CD4-positive, alpha-beta T cell (primary cell): Measurements from ENCODE around the gene RAB14. TPM values are rescaled to one million over a fixed set of nuclear protein-coding genes. Genes with fewer than 3 reads are reported as not detected.

ENCODE experiments used
- ATAC-seq: fragments of 200-7000 bp; cut with Tn5 transposase; one replicate; pipeline ENCODE4 v1.10.0; 2022; ENCODE audit warnings: mild to moderate bottlenecking; ENCODE audit not compliant: poor library complexity
- CTCF ChIA-PET: fragments of 350-600 bp; sonication (Branson Sonifier 250); formaldehyde crosslinking; loops from one replicate; lab custom pipeline; 2021; ENCODE audit warnings: antibody characterized with exemption, inconsistent platforms; lab: Charles Lee
- POLR2A ChIA-PET: fragments of 350-600 bp; sonication (Branson Sonifier 250); formaldehyde crosslinking; loops from one replicate; lab custom pipeline; 2021; ENCODE audit warnings: antibody characterized with exemption, inconsistent platforms; lab: Charles Lee
- DNase-seq, 14 experiments: peaks; one replicate each; pipeline ENCODE4 v3.0.0-alpha.2; 2013 to 2020; ENCODE audit warnings: mixed read lengths in 2 of 14
- H3K27ac ChIP-seq, 2 donors: one replicate each; pipeline versions ENCODE4 v1.5.1 to v1.7.0; 2013; ENCODE audit warnings: low read length in 2 of 2, low read depth in 1 of 2, mild to moderate bottlenecking in 1 of 2
- H3K27me3 ChIP-seq, 2 experiments: 1 replicate in 1 of 2; 2 replicates in 1 of 2; pipeline versions ENCODE4 v1.6.1 to v1.7.0; 2013; ENCODE audit warnings: low read length in 2 of 2, control low read depth in 1 of 2, mild to moderate bottlenecking in 1 of 2, moderate library complexity in 1 of 2; ENCODE audit not compliant: insufficient read depth in 2 of 2, control insufficient read depth in 1 of 2
- H3K36me3 ChIP-seq: one replicate; pipeline ENCODE4 v1.6.1; 2013; ENCODE audit warnings: low read length, control low read depth; ENCODE audit not compliant: insufficient read depth
- H3K4me1 ChIP-seq: one replicate; pipeline ENCODE4 v1.6.1; 2013; ENCODE audit warnings: low read length, control low read depth; ENCODE audit not compliant: insufficient read depth
- H3K4me3 ChIP-seq: one replicate; pipeline ENCODE4 v1.5.1; 2013; ENCODE audit warnings: mild to moderate bottlenecking, low read length, moderate library complexity
- H3K9me3 ChIP-seq, 2 experiments: 1 replicate in 1 of 2; 2 replicates in 1 of 2; pipeline versions ENCODE4 v1.6.1 to v1.7.0; 2013; ENCODE audit warnings: low read length in 2 of 2, mild to moderate bottlenecking in 2 of 2, control low read depth in 1 of 2, moderate library complexity in 1 of 2; ENCODE audit not compliant: control insufficient read depth in 1 of 2, insufficient read depth in 1 of 2
- H3K27ac Mint-ChIP-seq: one replicate; pipeline ENCODE4 v1.8.0; 2020; ENCODE audit warnings: mixed read lengths
- H3K27me3 Mint-ChIP-seq: one replicate; pipeline ENCODE4 v1.8.0; 2021; ENCODE audit warnings: mixed read lengths
- H3K36me3 Mint-ChIP-seq: one replicate; pipeline ENCODE4 v1.8.0; 2021; ENCODE audit warnings: low read depth, mixed read lengths
- H3K4me1 Mint-ChIP-seq: one replicate; pipeline ENCODE4 v1.8.0; 2021; ENCODE audit warnings: low read depth, mixed read lengths
- H3K4me3 Mint-ChIP-seq: one replicate; pipeline ENCODE4 v1.8.0; 2020; ENCODE audit warnings: mild to moderate bottlenecking, mixed read lengths
- H3K9me3 Mint-ChIP-seq: one replicate; pipeline ENCODE4 v1.8.0; 2020; ENCODE audit warnings: mixed read lengths
- CTCF ChIP-seq: fragments of 200-600 bp; IDR thresholded peaks from one replicate; pipeline ENCODE4 v1.8.0; 2022; ENCODE audit warnings: antibody characterized with exemption, mild to moderate bottlenecking
- intact Hi-C, 2 experiments: fragments of 100-400 bp; cut with DNase I in 1 of 2; cut with micrococcal nuclease in 1 of 2; formaldehyde crosslinking; loops; one replicate each; pipeline versions ENCODE4 v1.15.1 to v1.9.0; 2023 to 2025; cut with DNase I, micrococcal nuclease
- total RNA-seq, 174 experiments: library from RNA in 2 of 174; stranded (reverse) in 2 of 174; gene quantifications; one replicate each; pipeline ENCODE4 v1.2.3 and lab custom pipeline; 2021 to 2026

RAB14 gene
- total RNA-seq, 2 experiments from 2014 or later, result 57.4 to 58.2 TPM

GRCh38 chr9:121242959-121243346, 41.3 kb upstream of the RAB14 start:
- ATAC-seq (no peak), DNase-seq (no peak)
- intact Hi-C loops, result no loop called here
- no peaks in the 10 kb centered on the region for H3K27me3 Mint-ChIP-seq
- H3K4me3 Mint-ChIP-seq, result no peak overlapping the region
- no peaks in the 10 kb centered on the region for H3K4me1 Mint-ChIP-seq
- Histone ChIP-seq H3K27ac (no peak overlapping the region), H3K4me3 (no peak overlapping the region), H3K4me1 (no peaks in the 10 kb centered on the region), H3K9me3 (peaks cover 4 to 8% of the 10 kb centered on the region in 2 experiments), H3K27me3 (no peaks in the 10 kb centered on the region), H3K36me3 (no peaks in the 10 kb centered on the region)
- CTCF ChIA-PET, result no interaction called here
- POLR2A ChIA-PET, result no interaction called here
- no peaks in the 10 kb centered on the region for H3K9me3 Mint-ChIP-seq
- no peak for TF ChIP-seq CTCF
- H3K36me3 Mint-ChIP-seq, result no peaks in the 10 kb centered on the region
- no peak overlapping the region for H3K27ac Mint-ChIP-seq

GRCh38 chr9:121242219-121242958, 40.7 kb upstream of the RAB14 start:
- DNase-seq, result no peak
- Histone ChIP-seq H3K27ac (no peak overlapping the region), H3K36me3 (no peaks in the 10 kb centered on the region), H3K9me3 (peaks cover 4 to 8% of the 10 kb centered on the region in 2 experiments), H3K27me3 (no peaks in the 10 kb centered on the region), H3K4me3 (no peak overlapping the region), H3K4me1 (no peaks in the 10 kb centered on the region)
- no peaks in the 10 kb centered on the region for H3K36me3 Mint-ChIP-seq
- POLR2A ChIA-PET, result no interaction called here
- H3K4me1 Mint-ChIP-seq, result no peaks in the 10 kb centered on the region
- no peak overlapping the region for H3K4me3 Mint-ChIP-seq
- no peak overlapping the region for H3K27ac Mint-ChIP-seq
- CTCF ChIA-PET, result no interaction called here
- no peaks in the 10 kb centered on the region for H3K9me3 Mint-ChIP-seq
- intact Hi-C loops, result no loop called here
- H3K27me3 Mint-ChIP-seq, result no peaks in the 10 kb centered on the region
- TF ChIP-seq CTCF, result no peak
- no peak for ATAC-seq

GRCh38 chr9:121240472-121241135, 38.9 kb upstream of the RAB14 start:
- H3K27me3 ChIP-seq, result no peaks in the 10 kb centered on the region
- H3K27ac Mint-ChIP-seq, result no peak overlapping the region
- peaks cover 4 to 8% of the 10 kb centered on the region in 2 experiments for H3K9me3 ChIP-seq
- no peaks in the 10 kb centered on the region for H3K4me1 ChIP-seq
- no peaks in the 10 kb centered on the region for H3K27me3 Mint-ChIP-seq
- no peaks in the 10 kb centered on the region for H3K9me3 Mint-ChIP-seq
- H3K27ac ChIP-seq, result no peak overlapping the region
- ChIA-PET POLR2A (no interaction called here), CTCF (no interaction called here)
- no peaks in the 10 kb centered on the region for H3K36me3 Mint-ChIP-seq
- H3K4me3 ChIP-seq, result no peak overlapping the region
- H3K4me3 Mint-ChIP-seq, result no peak overlapping the region
- intact Hi-C loops, result no loop called here
- no peaks in the 10 kb centered on the region for H3K36me3 ChIP-seq
- H3K4me1 Mint-ChIP-seq, result no peaks in the 10 kb centered on the region
- ATAC-seq (no peak), DNase-seq (no peak)
- TF ChIP-seq CTCF, result no peak
